ENCODE data around the gene CPM. TPM values are rescaled to one million over a fixed set of nuclear protein-coding genes. Genes with fewer than 3 reads are reported as not detected.
A peak's percentile ranks its signal among the peaks of the same experiment; 100 is the strongest.
"Not testable (repeated sequence)": the region's sequence is repeated elsewhere in the genome, so short reads cannot be mapped to it uniquely, and the experiment has no call there.

Gene CPM
- total and polyA plus RNA-seq, 4 donors = 10.3 to 17.7 (median 14.4) TPM

GRCh38 chr12:68807576-68808387 is 125.2 kb downstream of the CPM start, which contains the start of gene MDM2:
Gene MDM2, plus strand, starts transcription at chr12:68808177. Its CDS starts 301 bp downstream, at chr12:68808478.
- H3K27ac ChIP-seq (ENCODE audit: low read depth, low read length) = peak within 1 kb of the TSS; percentile 95
- H3K4me1 ChIP-seq (ENCODE audit: control insufficient read depth, insufficient read depth, low read length) = peaks cover 6% of the 10 kb centered on the region
- H3K9me3 ChIP-seq (ENCODE audit: control insufficient read depth, insufficient read depth, low read length) = no peaks in the 10 kb centered on the region
- no peaks in the 10 kb centered on the region for H3K27me3 ChIP-seq (ENCODE audit: control insufficient read depth, insufficient read depth, low read length)
- peak within 1 kb of the TSS; percentile 83 for H3K4me3 ChIP-seq (ENCODE audit: low read depth, low read length)
- peak; percentile 78 to 97 (median 88) for DNase-seq (ENCODE audit: low read depth in 4 of 6, low spot score in 6 of 6)
- H3K36me3 ChIP-seq (ENCODE audit: control insufficient read depth, insufficient read depth, low read length) = peaks cover 12% of the 10 kb centered on the region
- under 1% methylated on average over 69 of the region's 72 CpGs for WGBS (ENCODE audit: insufficient coverage)

GRCh38 chr12:68807274-68807575 is 125.7 kb downstream of the CPM start:
- not testable (repeated sequence) for H3K9me3 ChIP-seq (ENCODE audit: control insufficient read depth, insufficient read depth, low read length); H3K4me1 ChIP-seq (ENCODE audit: control insufficient read depth, insufficient read depth, low read length); DNase-seq (ENCODE audit: low read depth in 4 of 6, low spot score in 6 of 6); H3K27me3 ChIP-seq (ENCODE audit: control insufficient read depth, insufficient read depth, low read length)
- Histone ChIP-seq H3K4me3 (ENCODE audit: low read depth, low read length) (peak overlapping the region; percentile 83), H3K27ac (ENCODE audit: low read depth, low read length) (peak overlapping the region; percentile 95), H3K36me3 (ENCODE audit: control insufficient read depth, insufficient read depth, low read length) (peaks cover 12% of the 10 kb centered on the region)
- WGBS (ENCODE audit: insufficient coverage) = 29% methylated on average over 6 of the region's 10 CpGs

GRCh38 chr12:68806488-68807237 is 126.3 kb downstream of the CPM start:
- H3K27ac ChIP-seq (ENCODE audit: low read depth, low read length) = no peak overlapping the region
- peak overlapping the region; percentile 83 for H3K4me3 ChIP-seq (ENCODE audit: low read depth, low read length)
- H3K36me3 ChIP-seq (ENCODE audit: control insufficient read depth, insufficient read depth, low read length) = peaks cover 11% of the 10 kb centered on the region
- no peak for DNase-seq (ENCODE audit: low read depth in 4 of 6, low spot score in 6 of 6)
- H3K4me1 ChIP-seq (ENCODE audit: control insufficient read depth, insufficient read depth, low read length) = peaks cover 6% of the 10 kb centered on the region
- 100% methylated on average over 4 of the region's 18 CpGs for WGBS (ENCODE audit: insufficient coverage)
- H3K9me3 ChIP-seq (ENCODE audit: control insufficient read depth, insufficient read depth, low read length) = no peaks in the 10 kb centered on the region
- H3K27me3 ChIP-seq (ENCODE audit: control insufficient read depth, insufficient read depth, low read length) = no peaks in the 10 kb centered on the region

GRCh38 chr12:68805592-68806120 is 127.3 kb downstream of the CPM start:
- WGBS (ENCODE audit: insufficient coverage) = 100% methylated on average over 1 of the region's 7 CpGs
- no peak overlapping the region for H3K27ac ChIP-seq (ENCODE audit: low read depth, low read length)
- peaks cover 8% of the 10 kb centered on the region for H3K36me3 ChIP-seq (ENCODE audit: control insufficient read depth, insufficient read depth, low read length)
- peaks cover 6% of the 10 kb centered on the region for H3K4me1 ChIP-seq (ENCODE audit: control insufficient read depth, insufficient read depth, low read length)
- no peak overlapping the region for H3K4me3 ChIP-seq (ENCODE audit: low read depth, low read length)
- H3K27me3 ChIP-seq (ENCODE audit: control insufficient read depth, insufficient read depth, low read length) = no peaks in the 10 kb centered on the region
- no peaks in the 10 kb centered on the region for H3K9me3 ChIP-seq (ENCODE audit: control insufficient read depth, insufficient read depth, low read length)
- no peak for DNase-seq (ENCODE audit: low read depth in 4 of 6, low spot score in 6 of 6)

DNA sequence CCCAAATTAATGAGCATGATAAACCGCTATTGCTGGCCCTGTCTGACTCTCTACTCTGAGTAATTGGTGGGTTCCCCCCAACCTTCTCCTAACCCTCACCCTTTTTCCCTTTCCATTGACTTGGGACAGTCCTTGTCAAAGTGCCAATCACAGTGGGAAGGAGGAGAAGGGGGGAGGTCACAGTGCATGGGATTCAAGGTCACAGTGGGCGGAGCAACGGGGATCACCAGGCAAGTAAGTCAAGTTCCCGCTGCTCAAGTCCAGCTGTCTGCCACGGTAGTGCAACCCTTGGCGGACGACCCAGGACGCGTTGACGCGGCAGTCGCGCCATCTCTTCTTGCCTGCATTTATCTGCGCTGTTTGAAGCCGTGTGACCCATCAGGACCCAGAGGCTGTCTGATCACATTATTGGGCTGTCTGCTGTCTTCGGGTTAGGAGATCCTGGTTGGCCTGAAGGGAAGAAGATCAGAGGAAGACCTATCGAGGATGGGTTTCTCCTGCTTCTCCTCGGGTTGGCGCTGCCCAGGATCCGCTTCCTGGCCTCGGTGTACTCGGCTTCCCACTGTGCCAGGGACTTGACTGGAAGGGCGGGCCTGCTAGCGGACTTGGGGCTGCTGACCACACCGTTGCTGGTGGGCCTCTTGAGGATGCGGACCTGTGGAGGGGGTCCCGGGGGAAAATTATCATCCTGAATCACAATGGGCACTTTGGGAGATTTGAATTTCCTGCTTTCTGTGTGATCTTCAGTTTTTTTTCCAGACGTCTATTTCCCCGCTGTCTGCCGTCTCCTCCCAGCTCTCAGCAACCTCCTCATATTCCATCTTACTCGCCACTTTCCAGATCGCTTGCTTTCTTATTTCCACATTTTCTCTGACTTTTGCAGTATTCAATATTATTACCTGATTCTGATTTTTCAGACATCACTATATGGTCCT is 128.0 kb downstream of the CPM start:
- WGBS (ENCODE audit: insufficient coverage) = 66% methylated on average over 30 of the region's 32 CpGs
- Histone ChIP-seq H3K36me3 (ENCODE audit: control insufficient read depth, insufficient read depth, low read length) (peaks cover under 1% of the 10 kb centered on the region), H3K9me3 (ENCODE audit: control insufficient read depth, insufficient read depth, low read length) (no peaks in the 10 kb centered on the region), H3K27me3 (ENCODE audit: control insufficient read depth, insufficient read depth, low read length) (no peaks in the 10 kb centered on the region), H3K4me1 (ENCODE audit: control insufficient read depth, insufficient read depth, low read length) (peaks cover 6% of the 10 kb centered on the region), H3K27ac (ENCODE audit: low read depth, low read length) (no peak overlapping the region), H3K4me3 (ENCODE audit: low read depth, low read length) (no peak overlapping the region)
- no peak for DNase-seq (ENCODE audit: low read depth in 4 of 6, low spot score in 6 of 6)

- Histone ChIP-seq H3K27ac (ENCODE audit: low read depth, low read length) (no peak overlapping the region), H3K4me3 (ENCODE audit: low read depth, low read length) (no peak overlapping the region), H3K9me3 (ENCODE audit: control insufficient read depth, insufficient read depth, low read length) (no peaks in the 10 kb centered on the region), H3K36me3 (ENCODE audit: control insufficient read depth, insufficient read depth, low read length) (no peaks in the 10 kb centered on the region), H3K27me3 (ENCODE audit: control insufficient read depth, insufficient read depth, low read length) (no peaks in the 10 kb centered on the region), H3K4me1 (ENCODE audit: control insufficient read depth, insufficient read depth, low read length) (peaks cover 6% of the 10 kb centered on the region)
- no peak for DNase-seq (ENCODE audit: low read depth in 4 of 6, low spot score in 6 of 6)
- WGBS (ENCODE audit: insufficient coverage) = 93% methylated on average over 2 of the region's 5 CpGs
These were observed 128.9 kb downstream of the CPM start for GRCh38 chr12:68803948-68804656.

DNA sequence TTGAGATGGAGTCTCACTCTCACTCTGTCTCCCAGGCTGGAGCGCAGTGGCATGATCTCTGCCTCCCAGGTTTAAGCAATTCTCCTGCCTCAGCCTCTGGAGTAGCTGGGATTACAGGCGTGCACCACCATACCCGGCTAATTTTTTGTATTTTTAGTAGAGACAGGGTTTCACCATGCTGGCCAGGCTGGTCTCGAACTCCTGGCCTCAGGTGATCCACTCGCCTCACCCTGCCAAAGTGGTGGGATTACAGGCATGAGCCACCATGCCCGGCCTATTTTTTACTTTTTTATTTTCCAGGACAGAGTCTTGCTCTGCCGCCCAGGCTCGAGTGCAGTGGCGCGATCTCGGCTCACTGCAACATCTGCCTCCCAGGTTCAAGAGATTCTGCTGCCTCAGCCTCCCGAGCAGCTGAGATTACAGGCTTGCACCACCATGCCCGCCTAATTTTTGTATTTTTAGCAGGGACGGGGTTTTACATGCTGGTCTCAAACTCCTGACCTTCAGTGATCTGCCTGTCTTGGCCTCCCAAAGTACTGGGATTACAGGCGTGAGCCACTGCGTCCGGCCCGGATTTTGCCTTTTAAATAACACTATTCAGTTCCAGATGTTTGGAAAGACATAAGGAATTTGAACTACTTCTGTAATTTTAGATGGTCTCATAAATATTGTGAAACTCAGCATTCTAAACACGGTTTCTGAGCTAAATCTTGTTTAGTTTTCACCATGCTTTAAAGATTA is 129.9 kb downstream of the CPM start:
- not testable (repeated sequence) for H3K27ac ChIP-seq (ENCODE audit: low read depth, low read length); H3K9me3 ChIP-seq (ENCODE audit: control insufficient read depth, insufficient read depth, low read length); H3K27me3 ChIP-seq (ENCODE audit: control insufficient read depth, insufficient read depth, low read length); H3K4me1 ChIP-seq (ENCODE audit: control insufficient read depth, insufficient read depth, low read length); DNase-seq (ENCODE audit: low read depth in 4 of 6, low spot score in 6 of 6); H3K36me3 ChIP-seq (ENCODE audit: control insufficient read depth, insufficient read depth, low read length); H3K4me3 ChIP-seq (ENCODE audit: low read depth, low read length)
- WGBS (ENCODE audit: insufficient coverage) = 97% methylated on average over 14 of the region's 19 CpGs

DNA sequence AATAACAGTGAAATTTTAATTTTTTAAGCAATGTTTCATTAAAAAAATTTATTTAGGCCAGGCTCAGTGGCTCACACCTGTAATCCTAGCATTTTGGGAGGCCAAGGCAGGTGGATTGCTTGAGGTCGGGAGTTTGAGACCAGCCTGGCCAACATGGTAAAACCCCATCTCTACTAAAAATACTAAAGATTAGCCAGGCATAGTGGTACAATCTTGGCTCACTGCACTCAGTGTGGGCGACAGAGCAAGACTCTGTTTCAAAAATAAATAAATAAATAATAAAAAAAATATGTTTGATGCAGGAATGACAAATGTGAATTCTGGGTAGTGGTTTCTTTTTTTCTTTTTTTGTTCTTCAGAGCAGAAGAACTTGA is 130.6 kb downstream of the CPM start:
- H3K27me3 ChIP-seq (ENCODE audit: control insufficient read depth, insufficient read depth, low read length); H3K4me3 ChIP-seq (ENCODE audit: low read depth, low read length); H3K4me1 ChIP-seq (ENCODE audit: control insufficient read depth, insufficient read depth, low read length); H3K9me3 ChIP-seq (ENCODE audit: control insufficient read depth, insufficient read depth, low read length); H3K27ac ChIP-seq (ENCODE audit: low read depth, low read length); DNase-seq (ENCODE audit: low read depth in 4 of 6, low spot score in 6 of 6); H3K36me3 ChIP-seq (ENCODE audit: control insufficient read depth, insufficient read depth, low read length): not testable (repeated sequence)
- WGBS (ENCODE audit: insufficient coverage) = no CpG with 5 or more reads among the region's 2 CpGs

Measured in spinal cord (tissue), 10 donors.